Liver (tissue), 9 donors: ENCODE results near the gene STK4. TPM values are rescaled to one million over a fixed set of nuclear protein-coding genes. Genes with fewer than 3 reads are reported as not detected.

Experiments
- DNase-seq: peaks from one replicate; pipeline ENCODE4 v3.0.0-alpha.2; 2017; ENCODE audit warnings: low spot score
- H3K27ac ChIP-seq, 2 donors: one replicate each; pipeline ENCODE4 v1.7.0; 2013; ENCODE audit warnings: inconsistent platforms in 2 of 2, low read length in 2 of 2, control low read depth in 1 of 2, low read depth in 1 of 2, mild to moderate bottlenecking in 1 of 2
- H3K27me3 ChIP-seq, 4 donors: one replicate each; pipeline versions ENCODE4 v1.6.1 to v1.7.0; 2013; ENCODE audit warnings: low read length in 3 of 4, inconsistent platforms in 1 of 4, mild to moderate bottlenecking in 1 of 4, moderate library complexity in 1 of 4; ENCODE audit not compliant: control insufficient read depth in 4 of 4, insufficient read depth in 4 of 4
- H3K36me3 ChIP-seq, 4 donors: one replicate each; pipeline versions ENCODE4 v1.6.1 to v1.7.0; 2013; ENCODE audit warnings: low read length in 3 of 4, mild to moderate bottlenecking in 3 of 4, low read depth in 1 of 4, moderate library complexity in 1 of 4; ENCODE audit not compliant: control insufficient read depth in 4 of 4, insufficient read depth in 3 of 4
- H3K4me1 ChIP-seq, 4 donors: one replicate each; pipeline versions ENCODE4 v1.6.1 to v1.7.0; 2013; ENCODE audit warnings: low read length in 3 of 4, mild to moderate bottlenecking in 3 of 4, moderate library complexity in 1 of 4; ENCODE audit not compliant: control insufficient read depth in 4 of 4, insufficient read depth in 4 of 4
- H3K4me3 ChIP-seq, 3 donors: one replicate each; pipeline versions ENCODE4 v1.6.1 to v1.7.0; 2013; ENCODE audit warnings: low read length in 3 of 3, control low read depth in 1 of 3, low read depth in 1 of 3, mild to moderate bottlenecking in 1 of 3
- H3K9ac ChIP-seq, 2 donors: one replicate each; pipeline ENCODE4 v1.7.0; 2013; ENCODE audit warnings: low read length in 2 of 2, mild to moderate bottlenecking in 2 of 2, moderate library complexity in 2 of 2, control low read depth in 1 of 2, low read depth in 1 of 2
- H3K9me3 ChIP-seq, 4 donors: one replicate each; pipeline versions ENCODE4 v1.6.1 to v1.7.0; 2013; ENCODE audit warnings: low read length in 3 of 4; ENCODE audit not compliant: control insufficient read depth in 4 of 4
- ATF3 ChIP-seq: IDR thresholded peaks from 2 replicates; pipeline ENCODE4 v1.6.1; 2016; ENCODE audit warnings: antibody characterized with exemption
- EGR1 ChIP-seq, 2 donors: IDR thresholded peaks; 2 replicates each; pipeline ENCODE4 v1.6.1; 2016 to 2018; ENCODE audit warnings: antibody characterized with exemption in 2 of 2, low read depth in 2 of 2
- FOXA1 ChIP-seq: IDR thresholded peaks from 2 replicates; pipeline ENCODE4 v1.6.1; 2016; ENCODE audit warnings: antibody characterized with exemption
- FOXA2 ChIP-seq: IDR thresholded peaks from 2 replicates; pipeline ENCODE4 v1.6.1; 2016; ENCODE audit warnings: antibody characterized with exemption
- GABPA ChIP-seq, 2 donors: IDR thresholded peaks in 1 of 2; conservative IDR thresholded peaks in 1 of 2; 2 replicates each; pipeline ENCODE4 v1.6.1; 2016; ENCODE audit warnings: antibody characterized with exemption in 2 of 2, mild to moderate bottlenecking in 1 of 2, moderate library complexity in 1 of 2
- HNF4A ChIP-seq, 2 donors: conservative IDR thresholded peaks; 2 replicates each; pipeline ENCODE4 v1.6.1; 2016; ENCODE audit warnings: antibody characterized with exemption in 2 of 2, mild to moderate bottlenecking in 2 of 2
- HNF4G ChIP-seq: IDR thresholded peaks from 2 replicates; pipeline ENCODE4 v1.6.1; 2016; ENCODE audit warnings: antibody characterized with exemption
- JUND ChIP-seq, 2 donors: IDR thresholded peaks; 2 replicates each; pipeline ENCODE4 v1.6.1; 2016; ENCODE audit warnings: antibody characterized with exemption in 2 of 2
- MAX ChIP-seq: IDR thresholded peaks from 2 replicates; pipeline ENCODE4 v1.6.1; 2016; ENCODE audit warnings: antibody characterized with exemption
- NR2F2 ChIP-seq: IDR thresholded peaks from 2 replicates; pipeline ENCODE4 v1.6.1; 2016; ENCODE audit warnings: antibody characterized with exemption
- RAD21 ChIP-seq, 2 donors: IDR thresholded peaks; 2 replicates each; pipeline ENCODE4 v1.6.1; 2016; ENCODE audit warnings: antibody characterized with exemption in 2 of 2, mild to moderate bottlenecking in 2 of 2
- REST ChIP-seq: IDR thresholded peaks from 2 replicates; pipeline ENCODE4 v1.6.1; 2016; ENCODE audit warnings: antibody characterized with exemption, mild to moderate bottlenecking
- RXRA ChIP-seq, 2 donors: IDR thresholded peaks; 2 replicates each; pipeline ENCODE4 v1.6.1; 2017 to 2018; ENCODE audit warnings: antibody characterized with exemption in 2 of 2, mild to moderate bottlenecking in 1 of 2
- SP1 ChIP-seq: IDR thresholded peaks from 2 replicates; pipeline ENCODE4 v1.6.1; 2018; ENCODE audit warnings: antibody characterized with exemption, mild to moderate bottlenecking
- TAF1 ChIP-seq: conservative IDR thresholded peaks from 2 replicates; pipeline ENCODE4 v1.6.1; 2016; ENCODE audit warnings: antibody characterized with exemption, mild to moderate bottlenecking
- YY1 ChIP-seq: IDR thresholded peaks from 2 replicates; pipeline ENCODE4 v1.6.1; 2016; ENCODE audit warnings: antibody characterized with exemption, mild to moderate bottlenecking
- WGBS: extraction: QIAGEN DNeasy Blood & Tissue Kit; methylation state at CpG from one replicate; pipeline ENCODE4 v1.1.7; 2013; 5-methylcytosine and 5-hydroxymethylcytosine counted together
- polyA plus RNA-seq, 2 donors: library from polyadenylated mRNA; stranded (reverse) in 1 of 2; unstranded in 1 of 2; fragments of 200-250 nt in 1 of 2; fragments of >200 nt in 1 of 2; fragmentation: Nextera tagmentation in 1 of 2; extraction: Ambion mirVana in 1 of 2; gene quantifications; one replicate each; pipeline versions ENCODE4 v1.2.1 to v1.2.3, GENCODE V29; 2013 to 2015
- total RNA-seq, 2 donors: library from RNA; depleted of rRNA; stranded (reverse); fragments of >200 nt; gene quantifications; one replicate each; pipeline ENCODE4 v1.2.3, GENCODE V29; 2014
- TF ChIP-seq, protein P1 (sequence below): fragments of 150-350 bp; IDR thresholded peaks from 2 replicates; pipeline ENCODE4 v1.5.1; 2017; ENCODE audit warnings: improper control_type of control experiment, low read depth, low read length; ENCODE audit not compliant: missing input control
- donor health status: healthy.
- donor health status: healthy.
- donor health status: healthy.
- donor health status: healthy.
- donor health status: healthy.

Gene STK4
- total and polyA plus RNA-seq, 4 donors: 3.7 to 20.8 (median 13.9) TPM

GRCh38 chr20:44946271-44946852, 19.9 kb upstream of the STK4 start:
- TF ChIP-seq MAX (no peak), HNF4G (no peak), SP1 (no peak), ATF3 (no peak), HNF4A (conservative IDR thresholded peaks at IDR 0.05) (peak in 1 of 2 donors; percentile 9), JUND (IDR thresholded peaks at IDR 0.05) (no peak)
- H3K4me3 ChIP-seq: no peak overlapping the region
- no peaks in the 10 kb centered on the region for H3K27me3 ChIP-seq
- H3K9ac ChIP-seq: no peak overlapping the region
- 45% methylated on average over 2 of the region's 2 CpGs for WGBS
- DNase-seq: no peak
- H3K36me3 ChIP-seq: peaks cover 7 to 44% (median 39%) of the 10 kb centered on the region in 4 donors
- no peaks in the 10 kb centered on the region for H3K9me3 ChIP-seq
- peak overlapping the region in 1 of 2 donors; percentile 66 for H3K27ac ChIP-seq
- peaks cover 0 to 17% (median 9%) of the 10 kb centered on the region in 4 donors for H3K4me1 ChIP-seq

DNA sequence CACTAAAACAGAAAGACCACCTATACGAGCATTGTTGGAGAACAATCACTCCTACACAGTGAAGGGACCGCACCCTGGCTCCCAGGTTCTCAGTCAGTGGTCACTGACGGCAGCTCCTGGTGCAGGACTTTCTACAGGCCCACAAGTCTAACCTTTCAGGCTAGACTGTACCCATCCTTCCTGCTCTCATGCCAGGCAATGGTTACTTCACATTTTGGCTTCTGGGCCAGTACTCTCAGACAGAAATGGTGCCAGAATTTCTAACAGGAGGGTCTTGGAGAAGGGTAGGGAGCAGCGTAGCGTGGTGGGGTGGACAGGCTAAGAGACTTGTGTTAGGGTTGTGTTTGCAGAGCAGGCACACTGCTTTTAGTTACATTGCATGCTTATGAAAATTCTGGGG, 18.2 kb upstream of the STK4 start:
- no peaks in the 10 kb centered on the region for H3K27me3 ChIP-seq
- no peaks in the 10 kb centered on the region for H3K9me3 ChIP-seq
- H3K4me1 ChIP-seq: peaks cover 0 to 17% (median 9%) of the 10 kb centered on the region in 4 donors
- 98% methylated on average over 5 of the region's 5 CpGs for WGBS
- peaks cover 3 to 39% (median 34%) of the 10 kb centered on the region in 4 donors for H3K36me3 ChIP-seq
- TF ChIP-seq SP1 (no peak), HNF4G (no peak), HNF4A (conservative IDR thresholded peaks at IDR 0.05) (no peak), RAD21 (IDR thresholded peaks at IDR 0.05) (no peak), GABPA (IDR thresholded peaks at IDR 0.05 in 1 of 2, conservative IDR thresholded peaks at IDR 0.05 in 1 of 2) (no peak), TAF1 (no peak), JUND (IDR thresholded peaks at IDR 0.05) (no peak), FOXA1 (no peak)
- H3K27ac ChIP-seq: no peak overlapping the region
- no peak overlapping the region for H3K4me3 ChIP-seq
- H3K9ac ChIP-seq: no peak overlapping the region
- no peak for DNase-seq

DNA sequence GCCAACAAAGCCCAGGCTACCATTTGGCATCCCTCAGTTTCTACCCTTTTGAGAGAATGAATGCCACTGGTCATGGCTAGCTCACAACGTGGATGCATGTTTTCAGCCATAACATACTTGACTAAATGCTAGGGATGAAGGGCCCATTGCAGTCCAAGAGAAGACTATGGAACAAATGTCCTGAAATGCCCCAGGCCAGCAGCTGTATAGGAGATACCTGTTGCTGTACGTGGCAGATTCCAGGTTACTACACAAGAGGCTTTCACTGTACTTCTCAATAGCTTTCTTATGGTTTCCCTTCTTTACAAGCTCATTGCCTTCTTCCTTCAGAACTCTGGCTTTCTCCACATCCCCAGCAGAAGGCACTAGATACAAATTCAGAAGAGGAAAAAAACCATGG, 17.8 kb upstream of the STK4 start:
- Histone ChIP-seq H3K9me3 (no peaks in the 10 kb centered on the region), H3K4me3 (no peak overlapping the region), H3K36me3 (peaks cover 1 to 39% (median 31%) of the 10 kb centered on the region in 4 donors), H3K27ac (no peak overlapping the region), H3K27me3 (no peaks in the 10 kb centered on the region), H3K4me1 (peaks cover 0 to 17% (median 9%) of the 10 kb centered on the region in 4 donors), H3K9ac (no peak overlapping the region)
- WGBS: 96% methylated on average over 2 of the region's 2 CpGs
- no peak for DNase-seq
- no peak for TF ChIP-seq FOXA1

DNA sequence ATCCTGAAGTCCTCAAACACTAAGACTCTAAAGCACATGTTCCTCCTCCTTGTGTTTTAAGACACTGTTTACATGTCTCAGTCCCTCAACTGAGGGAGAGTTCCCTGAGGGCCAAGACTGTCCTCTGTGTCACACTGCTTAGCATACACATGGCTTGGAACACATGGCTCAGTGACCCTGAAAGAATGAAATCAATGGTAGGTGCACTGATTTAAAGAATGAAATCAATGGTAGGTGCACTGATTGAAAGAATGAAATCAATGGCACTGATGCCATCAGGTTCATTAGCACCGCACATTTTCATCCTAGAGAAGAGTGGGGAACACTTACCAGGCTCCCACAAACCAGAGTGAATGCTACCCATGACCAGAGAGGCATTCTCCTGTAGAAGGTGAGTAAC, 15.9 kb upstream of the STK4 start:
- peaks cover 0 to 47% (median 42%) of the 10 kb centered on the region in 4 donors for H3K36me3 ChIP-seq
- WGBS: 98% methylated on average over 1 of the region's 1 CpG
- DNase-seq: no peak
- TF ChIP-seq FOXA2 (no peak), FOXA1 (no peak), MAX (no peak), EGR1 (IDR thresholded peaks at IDR 0.05; ENCODE audit: low read depth in 2 of 2) (no peak), ATF3 (no peak), JUND (IDR thresholded peaks at IDR 0.05) (no peak), RAD21 (IDR thresholded peaks at IDR 0.05) (no peak), YY1 (no peak), RXRA (IDR thresholded peaks at IDR 0.05) (no peak), REST (no peak), NR2F2 (no peak), HNF4A (conservative IDR thresholded peaks at IDR 0.05) (no peak), HNF4G (no peak)
- TF ChIP-seq, protein P1, sequence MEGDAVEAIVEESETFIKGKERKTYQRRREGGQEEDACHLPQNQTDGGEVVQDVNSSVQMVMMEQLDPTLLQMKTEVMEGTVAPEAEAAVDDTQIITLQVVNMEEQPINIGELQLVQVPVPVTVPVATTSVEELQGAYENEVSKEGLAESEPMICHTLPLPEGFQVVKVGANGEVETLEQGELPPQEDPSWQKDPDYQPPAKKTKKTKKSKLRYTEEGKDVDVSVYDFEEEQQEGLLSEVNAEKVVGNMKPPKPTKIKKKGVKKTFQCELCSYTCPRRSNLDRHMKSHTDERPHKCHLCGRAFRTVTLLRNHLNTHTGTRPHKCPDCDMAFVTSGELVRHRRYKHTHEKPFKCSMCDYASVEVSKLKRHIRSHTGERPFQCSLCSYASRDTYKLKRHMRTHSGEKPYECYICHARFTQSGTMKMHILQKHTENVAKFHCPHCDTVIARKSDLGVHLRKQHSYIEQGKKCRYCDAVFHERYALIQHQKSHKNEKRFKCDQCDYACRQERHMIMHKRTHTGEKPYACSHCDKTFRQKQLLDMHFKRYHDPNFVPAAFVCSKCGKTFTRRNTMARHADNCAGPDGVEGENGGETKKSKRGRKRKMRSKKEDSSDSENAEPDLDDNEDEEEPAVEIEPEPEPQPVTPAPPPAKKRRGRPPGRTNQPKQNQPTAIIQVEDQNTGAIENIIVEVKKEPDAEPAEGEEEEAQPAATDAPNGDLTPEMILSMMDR: no peak
- H3K4me3 ChIP-seq: no peak overlapping the region
- H3K9me3 ChIP-seq: no peaks in the 10 kb centered on the region
- no peaks in the 10 kb centered on the region for H3K27me3 ChIP-seq
- no peak overlapping the region for H3K27ac ChIP-seq
- H3K9ac ChIP-seq: no peak overlapping the region
- H3K4me1 ChIP-seq: peaks cover 0 to 17% (median 9%) of the 10 kb centered on the region in 4 donors
